Frontal cortex (tissue), 4 donors: ENCODE results near the gene CDHR2. TPM values are rescaled to one million over a fixed set of nuclear protein-coding genes. Genes with fewer than 3 reads are reported as not detected.

Source experiments
- DNase-seq, 2 donors: peaks; one replicate each; pipeline ENCODE4 v3.0.0; 2012; ENCODE audit warnings: low spot score in 2 of 2
- FAIRE-seq: peaks from 2 replicates; lab custom pipeline; 2012; peaks lifted over from hg19 to GRCh38; lab: Jason Lieb, UNC
- total RNA-seq: library from RNA; depleted of rRNA; stranded (reverse); fragments of >200 nt; gene quantifications from one replicate; pipeline ENCODE4 v1.2.3, GENCODE V29; 2014
- donor health status: control.
- donor health status: control.
- donor health status: control.

Gene CDHR2
- total RNA-seq, 1 donor from 2014 or later: under 0.01 TPM

- DNase-seq (no peak), FAIRE-seq (no peak)
These were observed 79.5 kb downstream of the CDHR2 start for GRCh38 chr5:176628406-176629228.

- DNase-seq: no peak
- no peak for FAIRE-seq
These were observed 80.2 kb downstream of the CDHR2 start for GRCh38 chr5:176629317-176629852.

GRCh38 chr5:176629853-176630680, 80.9 kb downstream of the CDHR2 start, which contains the start of the genes EIF4E1B and SNCB:
Gene EIF4E1B, plus strand, starts transcription at chr5:176630675. Its CDS starts 12,113 bp downstream, at chr5:176642788.
Gene SNCB, minus strand, starts transcription at chr5:176630534. Its CDS starts 880 bp downstream, at chr5:176629654.
- DNase-seq (peak; percentile 57 to 73), FAIRE-seq (no peak)

- no peak for FAIRE-seq
- no peak for DNase-seq
These were observed 81.6 kb downstream of the CDHR2 start for GRCh38 chr5:176630681-176631222.

- no peak for DNase-seq
These were observed 82.5 kb downstream of the CDHR2 start for GRCh38 chr5:176631383-176632200.

GRCh38 chr5:176632745-176633144, 83.6 kb downstream of the CDHR2 start:
- no peak for FAIRE-seq
- DNase-seq: no peak

More at GRCh38 chr5:176631383-176632200, 82.5 kb downstream of the CDHR2 start:
- no peak for FAIRE-seq

- DNase-seq: no peak
- no peak for FAIRE-seq
These were observed 84.5 kb downstream of the CDHR2 start for GRCh38 chr5:176633598-176633997.

- no peak for FAIRE-seq
- no peak for DNase-seq
These were observed 87.3 kb downstream of the CDHR2 start for GRCh38 chr5:176636426-176636825.

GRCh38 chr5:176637556-176637955, 88.4 kb downstream of the CDHR2 start:
- DNase-seq (no peak), FAIRE-seq (no peak)

- DNase-seq (no peak), FAIRE-seq (no peak)
These were observed 89.3 kb downstream of the CDHR2 start for GRCh38 chr5:176638437-176638836.

- DNase-seq (no peak), FAIRE-seq (no peak)
These were observed 90.1 kb downstream of the CDHR2 start for GRCh38 chr5:176639208-176639607.

GRCh38 chr5:176639981-176640380, 90.8 kb downstream of the CDHR2 start:
- FAIRE-seq (no peak), DNase-seq (peak in 1 of 2 donors; percentile 61)

GRCh38 chr5:176640616-176641015, 91.5 kb downstream of the CDHR2 start:
- FAIRE-seq (no peak), DNase-seq (no peak)

- DNase-seq: no peak
- no peak for FAIRE-seq
These were observed 93.7 kb downstream of the CDHR2 start for GRCh38 chr5:176642675-176643490.

- FAIRE-seq: no peak
- DNase-seq: no peak
These were observed 94.5 kb downstream of the CDHR2 start for GRCh38 chr5:176643491-176644219.

- DNase-seq (no peak), FAIRE-seq (no peak)
These were observed 95.2 kb downstream of the CDHR2 start for GRCh38 chr5:176644294-176644693.

GRCh38 chr5:176644878-176645670, 95.9 kb downstream of the CDHR2 start:
- DNase-seq: peak in 1 of 2 donors; percentile 52
- no peak for FAIRE-seq
